Placental epithelial cell (primary cell): ENCODE results near the gene CCDC33. TPM values are rescaled to one million over a fixed set of nuclear protein-coding genes. Genes with fewer than 3 reads are reported as not detected.

Experiments
- total RNA-seq: library from RNA; depleted of rRNA; stranded (reverse); fragments of >200 nt; gene quantifications from 2 replicates; pipeline ENCODE4 v1.2.3, GENCODE V29; 2012

Gene CCDC33
- total RNA-seq, result 0.54 and 1.6 TPM in 2 replicates

DNA sequence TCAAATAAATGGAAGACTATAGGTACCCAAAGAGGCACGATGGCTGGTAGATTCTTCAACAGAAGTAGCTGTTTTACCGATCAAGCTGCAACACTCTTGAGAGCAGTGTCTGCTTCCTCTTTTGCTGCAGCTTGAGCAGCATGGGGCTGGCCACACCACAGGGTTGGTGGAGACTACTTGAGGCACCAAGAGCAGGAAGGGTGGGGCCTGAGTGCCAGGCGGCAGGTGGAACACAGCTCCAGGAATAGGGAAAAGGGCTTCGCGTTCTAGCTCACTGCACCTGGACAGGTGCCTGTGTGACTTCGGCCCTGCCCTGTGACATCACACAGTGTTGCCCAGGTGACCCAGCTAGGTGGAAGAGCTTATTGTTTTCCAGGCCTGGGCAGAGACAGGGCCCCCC is at the start of gene CCDC33:
Gene CCDC33, plus strand, starts transcription at position 365 of the 400 bp plus-strand sequence. CDS start 394 bp downstream, outside the sequence.

DNA sequence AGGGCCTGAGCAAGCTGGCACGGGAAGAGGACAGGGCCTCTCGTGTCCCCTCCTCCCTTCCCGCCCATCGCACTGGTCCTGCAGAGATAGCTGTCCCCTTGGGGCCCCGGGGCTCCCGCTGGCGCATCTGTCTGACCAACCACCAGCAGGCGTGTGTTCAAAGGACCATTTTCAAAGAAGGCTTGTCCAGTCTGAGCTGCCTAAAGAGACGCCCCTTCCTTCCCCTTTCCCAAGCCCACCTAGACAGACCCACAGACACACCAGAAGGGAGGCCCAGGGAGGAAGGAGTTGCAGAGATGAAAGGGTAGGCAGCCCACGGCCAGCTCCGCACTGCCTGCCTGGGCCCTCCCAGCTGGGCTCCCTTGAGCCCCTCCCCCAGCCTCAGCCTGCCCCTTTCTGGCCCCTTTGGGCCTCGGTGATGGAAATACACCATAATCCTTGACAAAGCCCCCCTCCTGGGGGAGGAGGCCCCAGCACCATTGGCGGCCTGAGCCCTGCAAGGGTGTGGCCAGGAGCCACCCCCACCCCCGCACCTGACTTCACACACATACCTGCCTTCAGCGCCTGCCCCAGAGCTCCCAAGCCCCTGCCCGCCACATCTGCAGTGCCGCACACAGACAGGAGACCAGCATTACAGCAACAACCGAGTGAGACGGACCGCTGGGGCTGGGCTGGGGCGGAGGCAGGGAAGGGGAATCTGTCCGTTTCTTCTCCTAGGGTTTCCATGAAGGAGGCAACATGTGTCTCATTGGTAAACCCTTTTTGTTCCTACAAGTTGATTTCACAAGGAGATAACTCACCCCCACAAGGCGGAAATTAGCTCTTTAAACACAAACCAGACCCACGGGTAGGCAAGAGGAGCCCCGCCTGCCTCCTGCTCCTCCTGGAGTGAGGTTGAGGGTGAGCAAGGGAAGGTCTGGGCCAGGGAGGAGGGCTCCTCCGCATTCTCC is 33.4 kb upstream of the CCDC33 start, which contains the start of gene STRA6:
Gene STRA6, minus strand, starts transcription at position 336 of the 950 bp plus-strand sequence. CDS start 520 bp downstream, outside the sequence.

DNA sequence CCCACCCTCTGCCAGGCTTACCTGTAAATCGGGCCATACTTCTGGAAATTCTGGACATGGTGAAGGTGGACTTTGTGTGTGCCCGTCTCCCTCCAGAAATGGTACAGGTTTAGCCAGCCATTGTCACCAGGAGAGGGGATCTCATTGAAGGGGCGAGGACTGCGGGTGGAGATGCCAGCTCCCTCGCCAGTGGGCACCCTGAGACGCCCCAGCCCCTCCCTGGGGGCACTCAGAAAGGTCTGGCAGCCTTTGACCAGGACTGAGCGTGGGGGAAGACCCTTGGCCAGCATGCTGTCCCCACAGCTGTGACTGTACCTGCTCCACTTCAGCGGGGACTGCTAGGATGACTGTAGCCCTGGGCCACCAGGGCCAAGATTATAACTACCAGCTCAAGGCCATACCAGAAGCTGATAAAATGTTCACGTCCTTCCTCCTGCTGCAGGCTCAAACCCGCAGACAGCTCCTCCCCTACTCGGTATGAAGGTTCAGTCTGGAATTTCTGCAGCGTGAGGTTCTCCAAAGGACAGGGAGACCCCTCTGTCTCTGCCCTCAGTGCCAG is 131.2 kb downstream of the CCDC33 start, which contains the start of gene CYP11A1:
Gene CYP11A1, minus strand, starts transcription at position 351 of the 559 bp plus-strand sequence. Its CDS starts 61 bp downstream, at position 290.

Other genes starting within 250 kb of the CCDC33 start
- gene STOML1, start 244.0 kb upstream of the CCDC33 start, total RNA-seq, result 8.6 and 12.0 TPM in 2 replicates
- gene PML, start 241.6 kb upstream of the CCDC33 start, total RNA-seq, result 17.7 and 23.9 TPM in 2 replicates
- gene GOLGA6A, start 153.8 kb upstream of the CCDC33 start, total RNA-seq, result 0.39 and 0.54 TPM in 2 replicates
- gene ISLR2, start 105.7 kb upstream of the CCDC33 start, total RNA-seq, result not detected in 2 replicates
- gene ISLR, start 62.6 kb upstream of the CCDC33 start, total RNA-seq, result 0.39 TPM in 1 of 2 replicates, not detected in the other
- 15.7 and 85.2 TPM in 2 replicates for gene STRA6, start 33.5 kb upstream of the CCDC33 start, total RNA-seq
- 0.33 and 1.6 TPM in 2 replicates for gene CYP11A1, start 131.3 kb downstream of the CCDC33 start, total RNA-seq
- gene SEMA7A, start 197.6 kb downstream of the CCDC33 start, total RNA-seq, result 37.7 and 177 TPM in 2 replicates
- 31.4 and 57.7 TPM in 2 replicates for gene UBL7, start 224.8 kb downstream of the CCDC33 start, total RNA-seq